C4-2B (cell line): ENCODE measurements around the gene SELENOF.

ENCODE experiments used
- CTCF ChIP-seq: fragments of 450-650 bp; conservative IDR thresholded peaks from 2 replicates; pipeline ENCODE4 v1.5.1; 2017; ENCODE audit warnings: mild to moderate bottlenecking
- ZFX ChIP-seq: fragments of 450-650 bp; IDR thresholded peaks from 2 replicates; pipeline ENCODE4 v1.6.1; 2017

GRCh38 chr1:86914998-86915736, 1.2 kb upstream of the SELENOF start:
- no peak for TF ChIP-seq CTCF
- TF ChIP-seq ZFX, result no peak
